Measurements from ENCODE around the gene TIAM2.

- TF ChIP-seq CTCF (IDR thresholded peaks at IDR 0.05) = no peak
- TF ChIP-seq POLR2A (IDR thresholded peaks at IDR 0.05) = no peak
- TF ChIP-seq POLR2AphosphoS5 (IDR thresholded peaks at IDR 0.05) = no peak
Observed at GRCh38 chr6:155223646-155224451, 228.7 kb downstream of the TIAM2 start.

Measured in sigmoid colon (tissue), 4 donors.